Endothelial cell of umbilical vein (primary cell): ENCODE measurements around the gene CD38.

Source experiments
- CTCF ChIP-seq, 2 donors: IDR thresholded peaks; 1 replicate in 1 of 2; 2 replicates in 1 of 2; pipeline ENCODE4 v1.5.1; 2011; ENCODE audit warnings: low read length in 2 of 2, mild to moderate bottlenecking in 2 of 2, moderate library complexity in 2 of 2, control low read depth in 1 of 2, inconsistent platforms in 1 of 2, low read depth in 1 of 2; ENCODE audit not compliant: insufficient read depth in 1 of 2; ENCODE audit errors: extremely low read depth in 1 of 2
- POLR2A ChIP-seq: IDR thresholded peaks from 2 replicates; pipeline ENCODE4 v1.6.1; 2012; ENCODE audit warnings: low read depth, mild to moderate bottlenecking, control low read depth, low read length

- TF ChIP-seq CTCF (IDR thresholded peaks at IDR 0.05; ENCODE audit: extremely low read depth in 1 of 2, insufficient read depth in 1 of 2, low read depth in 1 of 2, low read length in 2 of 2) (no peak), POLR2A (no peak)
These were observed 21.1 kb upstream of the CD38 start for GRCh38 chr4:15757054-15757453.
